Pulmonary artery endothelial cell (primary cell): Measurements from ENCODE around the gene COL18A1. TPM values are rescaled to one million over a fixed set of nuclear protein-coding genes. Genes with fewer than 3 reads are reported as not detected.
"Not testable (repeated sequence)": the region's sequence is repeated elsewhere in the genome, so short reads cannot be mapped to it uniquely, and the experiment has no call there.

Experiments
- DNase-seq: peaks from one replicate; pipeline ENCODE4 v3.0.0-alpha.2; 2011; ENCODE audit warnings: low read depth, low spot score
- total RNA-seq: library from RNA; depleted of rRNA; stranded (reverse); fragments of >200 nt; gene quantifications from 2 replicates; pipeline ENCODE4 v1.2.3, GENCODE V29; 2014

Gene COL18A1
- total RNA-seq, 1 donor from 2014 or later, result 164 TPM

- DNase-seq, result no peak
These were observed 88.5 kb downstream of the COL18A1 start for GRCh38 chr21:45493401-45494001.

GRCh38 chr21:45494135-45494850, 89.3 kb downstream of the COL18A1 start:
- DNase-seq, result no peak

- DNase-seq, result no peak
These were observed 90.1 kb downstream of the COL18A1 start for GRCh38 chr21:45494851-45495680.

- DNase-seq, result no peak
These were observed 91.4 kb downstream of the COL18A1 start for GRCh38 chr21:45496151-45496967.

- DNase-seq, result no peak
These were observed 92.2 kb downstream of the COL18A1 start for GRCh38 chr21:45496968-45497845.

GRCh38 chr21:45497846-45498645, 93.1 kb downstream of the COL18A1 start:
- no peak for DNase-seq

- no peak for DNase-seq
These were observed 93.7 kb downstream of the COL18A1 start for GRCh38 chr21:45498646-45499000.

- no peak for DNase-seq
These were observed 94.3 kb downstream of the COL18A1 start for GRCh38 chr21:45499201-45499750.

- no peak for DNase-seq
These were observed 95.1 kb downstream of the COL18A1 start for GRCh38 chr21:45499970-45500577.

GRCh38 chr21:45501081-45502005, 96.4 kb downstream of the COL18A1 start:
- DNase-seq, result not testable (repeated sequence)

GRCh38 chr21:45502006-45502345, 97.0 kb downstream of the COL18A1 start:
- no peak for DNase-seq

GRCh38 chr21:45502600-45502999, 97.6 kb downstream of the COL18A1 start:
- no peak for DNase-seq

GRCh38 chr21:45503226-45503625, 98.3 kb downstream of the COL18A1 start:
- not testable (repeated sequence) for DNase-seq

GRCh38 chr21:45504021-45504515, 99.1 kb downstream of the COL18A1 start:
- no peak for DNase-seq

GRCh38 chr21:45504516-45505415, 99.8 kb downstream of the COL18A1 start:
- no peak for DNase-seq

GRCh38 chr21:45505416-45506021, 100.6 kb downstream of the COL18A1 start:
- no peak for DNase-seq
